ENCODE measurements around the gene EEF1G.
"Not testable (repeated sequence)": the region's sequence is repeated elsewhere in the genome, so short reads cannot be mapped to it uniquely, and the experiment has no call there.

EEF1G gene

GRCh38 chr11:62560566-62561103 lies 13.1 kb downstream of the EEF1G start (continued):
- no peak for TF ChIP-seq ZBTB1 (tag by site-specific recombination; IDR thresholded peaks at IDR 0.05)
- TF ChIP-seq ZNF692 (tag by site-specific recombination; IDR thresholded peaks at IDR 0.05), result peak; percentile 54
- no peak for TF ChIP-seq ZNF335 (tag by site-specific recombination; conservative IDR thresholded peaks at IDR 0.05)
- TF ChIP-seq KLF10 (tag by site-specific recombination; IDR thresholded peaks at IDR 0.05), result peak; percentile 62
- peak; percentile 86 for TF ChIP-seq ZNF660 (tag by site-specific recombination; IDR thresholded peaks at IDR 0.05)
- TF ChIP-seq ZBTB48 (tag by site-specific recombination; IDR thresholded peaks at IDR 0.05), result no peak
- no peak for TF ChIP-seq ZNF561 (tag by site-specific recombination; IDR thresholded peaks at IDR 0.05; ENCODE audit: borderline replicate concordance)
- TF ChIP-seq ZNF629 (tag by site-specific recombination; IDR thresholded peaks at IDR 0.05), result peak; percentile 55; the same call in 1 of the 2 replicates

- H3K4me1 ChIP-seq (ENCODE audit: control insufficient read depth, insufficient read depth, low read length); H3K9me3 ChIP-seq (ENCODE audit: control insufficient read depth, insufficient read depth, low read depth, low read length); H3K4me3 ChIP-seq (ENCODE audit: low read depth, low read length); H3K27ac ChIP-seq (ENCODE audit: extremely low read depth, low read depth, low read length): not testable (repeated sequence)
- TF ChIP-seq GLIS1 (tag by site-specific recombination; IDR thresholded peaks at IDR 0.05) (peak; percentile 91), ZIC2 (tag by site-specific recombination; IDR thresholded peaks at IDR 0.05) (0 out of 2 replicates have a peak, but pooled peaks have one; percentile 20)
- ChIA-PET POLR2A (interaction anchor here (1.1 to 2.5 kb wide), 5 partner anchors 13 to 135 kb away, joined by 4 to 13 read pairs (median 10); partner anchors contain the start of genes AHNAK, EEF1G and TUT1), CTCF (interaction anchor here (0.6 to 5.2 kb wide), 16 partner anchors 11 to 227 kb away, joined by 3 to 80 read pairs (median 5); partner anchors contain the start of gene EEF1G)
- H3K36me3 ChIP-seq (ENCODE audit: control insufficient read depth in 2 of 2, insufficient read depth in 1 of 2, low read length in 2 of 2), result peaks cover 16 to 75% of the 10 kb centered on the region in 2 experiments
Measured at GRCh38 chr11:62559626-62560025, 14.1 kb downstream of the EEF1G start.

GRCh38 chr11:62559204-62559603 lies 14.5 kb downstream of the EEF1G start:
- H3K4me1 ChIP-seq (ENCODE audit: control insufficient read depth, insufficient read depth, low read length), result peaks cover 6% of the 10 kb centered on the region; the same call in 1 of the 2 replicates
- H3K27ac ChIP-seq (ENCODE audit: extremely low read depth, low read depth, low read length), result no peak overlapping the region
- CTCF ChIA-PET, result interaction anchor here (0.7 to 5.2 kb wide), 6 partner anchors 13 to 227 kb away, joined by 3 to 80 read pairs (median 10); no protein-coding TSS in a partner anchor
- H3K9me3 ChIP-seq (ENCODE audit: control insufficient read depth, insufficient read depth, low read depth, low read length), result no peaks in the 10 kb centered on the region
- TF ChIP-seq HOXD13 (CRISPR knock-in tag; IDR thresholded peaks at IDR 0.05; ENCODE audit: borderline replicate concordance), result no peak
- peak; percentile 52 for TF ChIP-seq OSR2 (tag by site-specific recombination; IDR thresholded peaks at IDR 0.05)
- TF ChIP-seq PATZ1 (tag by site-specific recombination; IDR thresholded peaks at IDR 0.05), result 0 out of 2 replicates have a peak, but pooled peaks have one; percentile 21
- peak; percentile 38; the same call in 1 of the 2 replicates for TF ChIP-seq KLF8 (tag by site-specific recombination; IDR thresholded peaks at IDR 0.05)
- POLR2A ChIA-PET, result interaction anchor here (1.0 to 2.5 kb wide), 4 partner anchors 12 to 134 kb away, joined by 3 to 11 read pairs (median 6); partner anchors contain the start of genes AHNAK, EEF1G and TUT1
- H3K4me3 ChIP-seq (ENCODE audit: low read depth, low read length), result no peak overlapping the region
- peaks cover 16 to 75% of the 10 kb centered on the region in 2 experiments for H3K36me3 ChIP-seq (ENCODE audit: control insufficient read depth in 2 of 2, insufficient read depth in 1 of 2, low read length in 2 of 2)

GRCh38 chr11:62558669-62559068 lies 15.0 kb downstream of the EEF1G start:
- Histone ChIP-seq H3K36me3 (ENCODE audit: control insufficient read depth in 2 of 2, insufficient read depth in 1 of 2, low read length in 2 of 2) (peaks cover 16 to 69% of the 10 kb centered on the region in 2 experiments), H3K4me3 (ENCODE audit: low read depth, low read length) (no peak overlapping the region), H3K27ac (ENCODE audit: extremely low read depth, low read depth, low read length) (no peak overlapping the region), H3K9me3 (ENCODE audit: control insufficient read depth, insufficient read depth, low read depth, low read length) (no peaks in the 10 kb centered on the region), H3K4me1 (ENCODE audit: control insufficient read depth, insufficient read depth, low read length) (peaks cover 6% of the 10 kb centered on the region; the same call in 1 of the 2 replicates)
- POLR2A ChIA-PET, result interaction anchor here (1.0 to 2.5 kb wide), 4 partner anchors 9 to 134 kb away, joined by 3 to 11 read pairs (median 4); partner anchors contain the start of genes EEF1G and TUT1
- CTCF ChIA-PET, result interaction anchor here (1.0 to 5.2 kb wide), 4 partner anchors 13 to 164 kb away, joined by 8 to 80 read pairs (median 40); no protein-coding TSS in a partner anchor
- TF ChIP-seq ZNF704 (tag by site-specific recombination; IDR thresholded peaks at IDR 0.05) (no peak), ZNF24 (tag by site-specific recombination; IDR thresholded peaks at IDR 0.05) (no peak), ZNF510 (tag by site-specific recombination; IDR thresholded peaks at IDR 0.05; ENCODE audit: insufficient replicate concordance) (no peak), ZNF473 (tag by site-specific recombination; IDR thresholded peaks at IDR 0.05) (no peak), ZNF202 (tag by site-specific recombination; IDR thresholded peaks at IDR 0.05; ENCODE audit: borderline replicate concordance) (no peak), ZNF132 (tag by site-specific recombination; IDR thresholded peaks at IDR 0.05; ENCODE audit: borderline replicate concordance) (no peak), CTCF (tag by site-specific recombination; IDR thresholded peaks at IDR 0.05) (no peak), KLF1 (tag by site-specific recombination; IDR thresholded peaks at IDR 0.05) (no peak), SP3 (tag by site-specific recombination; IDR thresholded peaks at IDR 0.05) (no peak), ZBTB21 (tag by site-specific recombination; IDR thresholded peaks at IDR 0.05) (no peak)
